Mesenchymal stem cell (in vitro differentiated cells and primary cell): ENCODE measurements around the gene NFIX.
A peak's percentile ranks its signal among the peaks of the same experiment; 100 is the strongest.

Experiments
- DNase-seq: peaks from one replicate; pipeline ENCODE4 v3.0.0-alpha.2; 2013
- H2AFZ ChIP-seq: one replicate; pipeline ENCODE4 v1.6.1; 2013; ENCODE audit warnings: low read depth, mild to moderate bottlenecking, control low read depth, inconsistent platforms, low read length, moderate library complexity
- H2AK5ac ChIP-seq: 2 replicates; pipeline ENCODE4 v1.6.1; 2013; ENCODE audit warnings: low read length, moderate library complexity, mild to moderate bottlenecking, inconsistent platforms; ENCODE audit not compliant: severe bottlenecking
- H2BK120ac ChIP-seq: one replicate; pipeline ENCODE4 v1.6.1; 2013; ENCODE audit warnings: low read depth, mild to moderate bottlenecking, inconsistent platforms, low read length, moderate library complexity
- H2BK12ac ChIP-seq, 2 experiments: one replicate each; pipeline ENCODE4 v1.6.1; 2013; ENCODE audit warnings: inconsistent platforms in 2 of 2, low read length in 2 of 2, mild to moderate bottlenecking in 2 of 2, moderate library complexity in 2 of 2, control low read depth in 1 of 2
- H2BK15ac ChIP-seq: one replicate; pipeline ENCODE4 v1.6.1; 2013; ENCODE audit warnings: mild to moderate bottlenecking, low read depth, inconsistent platforms; ENCODE audit not compliant: poor library complexity, severe bottlenecking
- H2BK5ac ChIP-seq: 2 replicates; pipeline ENCODE4 v1.6.1; 2013; ENCODE audit warnings: low read depth, mild to moderate bottlenecking, low read length, control low read depth, inconsistent platforms; ENCODE audit not compliant: poor library complexity, severe bottlenecking
- H3K14ac ChIP-seq, 2 experiments: one replicate each; pipeline ENCODE4 v1.6.1; 2013; ENCODE audit warnings: inconsistent platforms in 2 of 2, low read length in 2 of 2, control low read depth in 1 of 2, mild to moderate bottlenecking in 1 of 2, moderate library complexity in 1 of 2
- H3K18ac ChIP-seq, 2 experiments: one replicate each; pipeline ENCODE4 v1.6.1; 2013; ENCODE audit warnings: inconsistent platforms in 2 of 2, low read length in 2 of 2, control low read depth in 1 of 2, low read depth in 1 of 2, mild to moderate bottlenecking in 1 of 2
- H3K23ac ChIP-seq, 2 experiments: one replicate each; pipeline ENCODE4 v1.6.1; 2013; ENCODE audit warnings: inconsistent platforms in 2 of 2, low read length in 2 of 2, mild to moderate bottlenecking in 2 of 2, moderate library complexity in 2 of 2, control low read depth in 1 of 2
- H3K27ac ChIP-seq: 2 replicates; pipeline ENCODE4 v1.5.1; 2013; ENCODE audit warnings: mild to moderate bottlenecking, moderate library complexity, low read length, control low read depth, inconsistent platforms; ENCODE audit not compliant: poor library complexity, severe bottlenecking
- H3K27me3 ChIP-seq, 2 experiments: 2 replicates each; pipeline versions ENCODE4 v1.6.1 to v1.7.0; 2013; ENCODE audit warnings: low read length in 2 of 2, mild to moderate bottlenecking in 2 of 2, moderate library complexity in 2 of 2, control low read depth in 1 of 2, inconsistent platforms in 1 of 2; ENCODE audit not compliant: control insufficient read depth in 1 of 2, insufficient read depth in 1 of 2
- H3K36me3 ChIP-seq, 2 experiments: 2 replicates each; pipeline versions ENCODE4 v1.6.1 to v1.7.0; 2013; ENCODE audit warnings: low read length in 2 of 2, control low read depth in 1 of 2, inconsistent platforms in 1 of 2, low read depth in 1 of 2, mild to moderate bottlenecking in 1 of 2; ENCODE audit not compliant: insufficient read depth in 2 of 2, control insufficient read depth in 1 of 2
- H3K4ac ChIP-seq, 2 experiments: one replicate each; pipeline ENCODE4 v1.6.1; 2013; ENCODE audit warnings: inconsistent platforms in 2 of 2, low read length in 2 of 2, mild to moderate bottlenecking in 2 of 2, moderate library complexity in 2 of 2, control low read depth in 1 of 2, low read depth in 1 of 2
- H3K4me1 ChIP-seq: 2 replicates; pipeline ENCODE4 v1.6.1; 2013; ENCODE audit warnings: low read depth, low read length, control low read depth; ENCODE audit not compliant: control insufficient read depth, insufficient read depth
- H3K4me2 ChIP-seq: 2 replicates; pipeline ENCODE4 v1.6.1; 2013; ENCODE audit warnings: low read length, mild to moderate bottlenecking, inconsistent platforms; ENCODE audit not compliant: poor library complexity, severe bottlenecking
- H3K4me3 ChIP-seq, 2 experiments: 2 replicates each; pipeline versions ENCODE4 v1.5.1 to v1.7.0; 2013; ENCODE audit warnings: low read length in 2 of 2, mild to moderate bottlenecking in 2 of 2, control low read depth in 1 of 2, low read depth in 1 of 2; ENCODE audit not compliant: insufficient read depth in 1 of 2
- H3K79me1 ChIP-seq: replicated peaks from 2 replicates; pipeline ENCODE4 v1.6.1; 2013; ENCODE audit warnings: mild to moderate bottlenecking, control low read depth, low read length, inconsistent platforms; ENCODE audit not compliant: poor library complexity, severe bottlenecking
- H3K9ac ChIP-seq: 2 replicates; pipeline ENCODE4 v1.7.0; 2013; ENCODE audit warnings: mild to moderate bottlenecking, low read length, moderate library complexity
- H3K9me3 ChIP-seq: 2 replicates; pipeline ENCODE4 v1.7.0; 2013; ENCODE audit warnings: mild to moderate bottlenecking, low read length; ENCODE audit not compliant: control insufficient read depth
- H4K8ac ChIP-seq: one replicate; pipeline ENCODE4 v1.6.1; 2013; ENCODE audit warnings: inconsistent platforms, mild to moderate bottlenecking, low read length, moderate library complexity
- H4K91ac ChIP-seq: one replicate; pipeline ENCODE4 v1.6.1; 2013; ENCODE audit warnings: mild to moderate bottlenecking, low read length, inconsistent platforms
- WGBS: methylation state at CpG from one replicate; pipeline ENCODE4 v1.1.7; 2013; ENCODE audit warnings: mixed read lengths; 5-methylcytosine and 5-hydroxymethylcytosine counted together

Gene NFIX

DNA sequence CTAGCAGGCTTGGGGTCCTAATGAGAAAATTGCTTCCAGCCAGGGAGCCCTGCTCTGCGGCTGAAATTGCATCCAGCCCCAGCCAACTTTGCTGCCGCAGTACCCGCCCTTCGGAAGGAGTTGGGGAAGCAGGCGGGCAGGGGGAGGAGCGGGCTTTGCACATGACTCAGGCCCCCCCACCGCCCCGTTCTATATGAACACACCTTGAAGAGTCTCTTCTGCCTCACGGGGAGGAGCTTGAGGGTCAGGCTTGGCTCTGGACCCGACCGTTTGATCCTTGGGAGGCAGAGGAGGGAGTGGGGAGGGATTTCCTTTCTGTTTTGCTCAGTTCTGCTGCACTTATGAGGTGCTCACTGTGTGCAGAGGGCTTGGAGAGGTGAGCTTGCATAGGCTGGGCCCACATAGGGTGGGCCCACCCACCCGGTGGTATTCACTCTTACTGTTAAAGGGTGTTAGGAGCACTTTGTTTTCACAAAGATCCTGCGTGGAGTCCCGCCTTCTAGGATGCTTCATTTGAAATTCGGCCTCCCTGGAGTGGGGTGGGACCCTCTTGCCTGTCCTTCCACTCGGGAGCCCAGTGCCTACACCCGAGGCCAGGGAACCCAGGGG lies 60.9 kb downstream of the NFIX start:
- Histone ChIP-seq H2BK15ac (peak overlapping the region; percentile 66), H3K18ac (peak overlapping the region; percentile 65 to 100), H3K4me2 (no peak overlapping the region), H3K79me1 (no peaks in the 10 kb centered on the region), H3K4me3 (peak overlapping the region in 1 of 2 experiments; percentile 69), H3K9ac (peak overlapping the region; percentile 87), H3K36me3 (peaks cover 2 to 12% of the 10 kb centered on the region in 2 experiments), H2BK12ac (peak overlapping the region; percentile 61 to 95), H2AK5ac (peak overlapping the region; percentile 82), H3K23ac (no peak overlapping the region), H3K14ac (peak overlapping the region in 1 of 2 experiments; percentile 16), H4K91ac (peak overlapping the region; percentile 99), H3K4ac (peak overlapping the region; percentile 9 to 93), H3K27me3 (no peaks in the 10 kb centered on the region), H2AFZ (no peak overlapping the region), H3K27ac (peak overlapping the region; percentile 86), H2BK120ac (peak overlapping the region; percentile 46), H3K4me1 (peaks cover 83% of the 10 kb centered on the region), H4K8ac (peak overlapping the region; percentile 96), H2BK5ac (no peak overlapping the region), H3K9me3 (no peaks in the 10 kb centered on the region)
- DNase-seq: peak; percentile 29
- WGBS: 21% methylated on average over 13 of the region's 17 CpGs

DNA sequence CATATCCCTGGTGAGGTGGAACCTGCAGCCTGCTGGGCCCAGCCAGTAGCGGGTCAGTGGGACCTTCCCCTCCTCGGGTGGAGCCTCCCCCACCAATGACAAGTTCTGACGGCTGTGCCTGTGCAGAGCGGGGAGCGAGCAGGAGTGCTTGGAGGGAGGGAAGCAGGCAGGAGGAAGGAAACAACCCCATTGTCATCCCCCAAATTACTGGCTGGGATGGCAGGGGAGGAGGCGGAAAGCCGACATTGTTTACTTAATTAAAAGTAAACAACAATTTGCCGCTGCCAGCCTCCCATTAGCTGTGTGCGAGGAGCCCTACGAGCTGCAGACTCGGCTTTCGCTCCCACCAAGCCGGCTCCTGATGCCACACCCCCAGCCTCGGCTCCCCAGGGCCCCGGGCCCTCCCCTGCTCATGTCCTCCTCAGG lies 61.9 kb downstream of the NFIX start:
- H3K14ac ChIP-seq: peak overlapping the region in 1 of 2 experiments; percentile 19
- H3K36me3 ChIP-seq: peaks cover under 1 to 9% of the 10 kb centered on the region in 2 experiments
- H3K18ac ChIP-seq: peak overlapping the region in 1 of 2 experiments; percentile 82
- H2AK5ac ChIP-seq: peak overlapping the region; percentile 82
- H3K4me1 ChIP-seq: peaks cover 76% of the 10 kb centered on the region
- no peak overlapping the region for H2AFZ ChIP-seq
- H2BK15ac ChIP-seq: peak overlapping the region; percentile 50
- H4K8ac ChIP-seq: peak overlapping the region; percentile 8
- H3K4me3 ChIP-seq: peak overlapping the region in 1 of 2 experiments; percentile 64
- H2BK12ac ChIP-seq: peak overlapping the region; percentile 7 to 93
- no peak overlapping the region for H3K4me2 ChIP-seq
- H3K27ac ChIP-seq: no peak overlapping the region
- no peaks in the 10 kb centered on the region for H3K79me1 ChIP-seq
- 8% methylated on average over 2 of the region's 15 CpGs for WGBS
- H3K9ac ChIP-seq: peak overlapping the region; percentile 87
- no peak overlapping the region for H2BK5ac ChIP-seq
- H3K27me3 ChIP-seq: peaks cover 0 to 6% of the 10 kb centered on the region in 2 experiments
- no peaks in the 10 kb centered on the region for H3K9me3 ChIP-seq
- H3K4ac ChIP-seq: peak overlapping the region in 1 of 2 experiments; percentile 54
- H4K91ac ChIP-seq: peak overlapping the region; percentile 81
- H3K23ac ChIP-seq: no peak overlapping the region
- peak; percentile 38 for DNase-seq
- H2BK120ac ChIP-seq: no peak overlapping the region

DNA sequence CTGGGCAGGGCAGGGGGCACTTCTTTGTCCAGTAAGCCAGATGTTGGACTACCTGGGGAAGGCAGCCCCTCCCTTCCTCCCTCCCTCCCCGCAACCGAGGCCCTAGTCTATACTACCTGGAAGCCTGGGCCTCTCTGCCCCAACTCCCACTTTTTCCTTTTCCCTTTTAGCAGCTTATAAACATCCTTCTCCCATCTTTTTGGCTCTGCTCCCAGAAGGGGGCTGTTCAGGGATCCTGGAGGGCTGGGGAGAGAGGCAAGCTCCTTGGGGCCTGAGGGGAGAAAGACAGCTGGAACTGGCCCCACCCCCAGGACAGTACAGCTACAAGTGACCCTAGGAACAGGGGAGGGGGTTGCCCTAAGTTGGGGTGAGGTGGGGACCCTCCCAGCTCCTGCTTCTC lies 62.5 kb downstream of the NFIX start:
- H2AFZ ChIP-seq: no peak overlapping the region
- peak overlapping the region in 1 of 2 experiments; percentile 43 for H2BK12ac ChIP-seq
- H3K18ac ChIP-seq: peak overlapping the region in 1 of 2 experiments; percentile 55
- no peak overlapping the region for H3K4me2 ChIP-seq
- peaks cover 71% of the 10 kb centered on the region for H3K4me1 ChIP-seq
- H3K23ac ChIP-seq: no peak overlapping the region
- no peak overlapping the region for H2BK120ac ChIP-seq
- H3K9ac ChIP-seq: peak overlapping the region; percentile 87
- no peak overlapping the region for H3K27ac ChIP-seq
- no peak overlapping the region for H3K14ac ChIP-seq
- H3K36me3 ChIP-seq: peaks cover 0 to 3% of the 10 kb centered on the region in 2 experiments
- H2BK15ac ChIP-seq: peak overlapping the region; percentile 3
- H3K79me1 ChIP-seq: no peaks in the 10 kb centered on the region
- H3K4me3 ChIP-seq: no peak overlapping the region
- H2BK5ac ChIP-seq: no peak overlapping the region
- H4K91ac ChIP-seq: peak overlapping the region; percentile 65
- no peaks in the 10 kb centered on the region for H3K9me3 ChIP-seq
- H3K27me3 ChIP-seq: peaks cover 0 to 11% of the 10 kb centered on the region in 2 experiments
- peak overlapping the region; percentile 21 for H2AK5ac ChIP-seq
- H3K4ac ChIP-seq: peak overlapping the region in 1 of 2 experiments; percentile 35
- 80% methylated on average over 2 of the region's 2 CpGs for WGBS
- no peak overlapping the region for H4K8ac ChIP-seq
- DNase-seq: peak; percentile 38

DNA sequence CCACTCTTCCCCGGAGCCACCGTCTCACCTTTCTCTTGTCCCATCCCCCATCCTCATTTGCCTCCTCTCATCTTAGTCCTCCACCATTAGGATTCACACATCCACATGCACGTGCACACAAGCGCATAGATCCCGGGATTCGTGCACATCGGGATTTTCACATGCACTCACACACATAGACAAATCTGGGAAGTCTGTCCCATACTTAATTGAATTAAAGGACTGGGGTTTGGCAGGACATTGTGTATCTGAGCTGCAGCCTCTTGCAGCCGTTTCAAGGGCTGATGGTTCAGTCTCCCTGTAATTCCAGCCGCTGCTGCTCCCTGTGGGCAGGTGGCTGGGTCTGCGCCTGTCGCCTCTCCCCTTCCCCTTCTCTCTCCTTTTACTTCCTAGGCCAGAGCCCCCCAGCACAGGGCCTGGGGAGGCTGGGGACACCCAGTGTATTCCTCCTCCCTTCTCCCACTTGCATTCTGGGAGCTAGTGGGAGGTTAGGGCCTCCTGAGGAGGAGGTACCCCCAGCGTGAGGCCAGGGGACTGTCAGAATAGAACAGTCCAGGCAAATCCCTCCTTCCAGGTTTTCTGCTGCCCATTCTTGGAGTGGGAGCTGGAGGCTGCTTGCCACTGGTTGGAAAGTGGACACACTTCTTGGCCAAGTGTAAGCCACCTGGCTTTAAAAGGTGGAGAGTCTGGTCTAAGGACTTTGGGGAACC lies 63.8 kb downstream of the NFIX start:
- WGBS: 67% methylated on average over 8 of the region's 12 CpGs

More for the DNA sequence above, 63.8 kb downstream of the NFIX start:
- Histone ChIP-seq H2AFZ (no peak overlapping the region), H4K8ac (no peak overlapping the region), H4K91ac (no peak overlapping the region), H2BK15ac (no peak overlapping the region), H3K18ac (peak overlapping the region in 1 of 2 experiments; percentile 29), H3K4me1 (peaks cover 58% of the 10 kb centered on the region), H3K4me2 (no peak overlapping the region), H3K23ac (no peak overlapping the region), H3K27me3 (peaks cover 0 to 21% of the 10 kb centered on the region in 2 experiments), H3K36me3 (no peaks in the 10 kb centered on the region), H3K9ac (peak overlapping the region; percentile 79), H3K4me3 (peak overlapping the region in 1 of 2 experiments; percentile 46), H3K79me1 (no peaks in the 10 kb centered on the region), H2BK12ac (peak overlapping the region in 1 of 2 experiments; percentile 22), H2BK120ac (peak overlapping the region; percentile 22), H3K4ac (no peak overlapping the region), H2AK5ac (peak overlapping the region; percentile 34), H3K27ac (no peak overlapping the region), H3K14ac (no peak overlapping the region), H2BK5ac (no peak overlapping the region), H3K9me3 (no peaks in the 10 kb centered on the region)
- DNase-seq: no peak
